HCT116 (cell line): ENCODE data around the gene OR10J1. TPM values are rescaled to one million over a fixed set of nuclear protein-coding genes. Genes with fewer than 3 reads are reported as not detected.

ENCODE experiments used
- ATAC-seq: fragments of 200-7000 bp; cut with Tn5 transposase; 2 replicates; pipeline ENCODE4 v1.9.1; 2020; ENCODE audit warnings: mild to moderate bottlenecking, moderate library complexity
- BruUV-seq: library from RNA; stranded (reverse); fragments of 400-500 nt; replicated peaks from 2 replicates; lab custom pipeline; 2021; lab: Mats Ljungman, UMichigan
- CTCF ChIA-PET: fragments of 300-600 bp; sonication (Branson Sonifier 250); formaldehyde crosslinking; loops from one replicate; lab custom pipeline; 2021; ENCODE audit warnings: antibody characterized with exemption; lab: Charles Lee
- POLR2A ChIA-PET: fragments of 300-600, 350-600 bp; sonication (Branson Sonifier 250); formaldehyde crosslinking; loops from one replicate; lab custom pipeline; 2021; ENCODE audit warnings: antibody characterized with exemption; lab: Charles Lee
- RAD21 ChIA-PET, 2 experiments: fragments of 300-600 bp; sonication (Branson Sonifier 250); formaldehyde crosslinking; loops; one replicate each; lab custom pipeline; 2023; ENCODE audit warnings: low total read pairs in 2 of 2; ENCODE audit not compliant: uncharacterized antibody in 2 of 2, unreplicated experiment in 2 of 2, low non-redundant PET in 1 of 2; lab: Charles Lee
- DNase-seq: peaks from one replicate; pipeline ENCODE4 v3.0.0-alpha.2; 2010; ENCODE audit warnings: low read depth, low spot score
- H2AFZ ChIP-seq: fragments of 200-600 bp; shearing (Covaris generic), sonication (generic); 2 replicates; pipeline ENCODE4 v1.6.1; 2017; ENCODE audit warnings: low read depth, mixed run types, mixed read lengths, antibody characterized with exemption, low read length; ENCODE audit not compliant: poor library complexity, severe bottlenecking
- H3K27ac ChIP-seq: 2 replicates; pipeline ENCODE4 v1.5.1; 2012; ENCODE audit warnings: low read depth, low read length
- H3K27me3 ChIP-seq: fragments of 200-600 bp; sonication (generic); 2 replicates; pipeline ENCODE4 v1.6.1; 2016; ENCODE audit warnings: mixed run types, low read length, mixed read lengths; ENCODE audit not compliant: insufficient read depth
- H3K36me3 ChIP-seq, 2 experiments: fragments of 200-500 bp in 1 of 2; fragments of 200-600 bp in 1 of 2; sonication (Bioruptor generic) in 1 of 2; sonication (generic) in 1 of 2; 2 replicates each; pipeline versions ENCODE4 v1.5.1 to v1.6.1; 2014 to 2016; ENCODE audit warnings: low read length in 2 of 2, inconsistent platforms in 1 of 2, mixed read lengths in 1 of 2, mixed run types in 1 of 2; ENCODE audit not compliant: insufficient read depth in 2 of 2, control insufficient read depth in 1 of 2
- H3K4me1 ChIP-seq, 2 experiments: fragments of 200-600 bp in 1 of 2; sonication (generic) in 1 of 2; 2 replicates each; pipeline versions ENCODE4 v1.5.1 to v1.6.1; 2012 to 2017; ENCODE audit warnings: low read length in 2 of 2, inconsistent platforms in 1 of 2, mild to moderate bottlenecking in 1 of 2, mixed read lengths in 1 of 2, mixed run types in 1 of 2, moderate library complexity in 1 of 2; ENCODE audit not compliant: insufficient read depth in 2 of 2, control insufficient read depth in 1 of 2
- H3K4me2 ChIP-seq: fragments of 200-600 bp; sonication (generic); 2 replicates; pipeline ENCODE4 v1.6.1; 2017; ENCODE audit warnings: mixed run types, low read length, mixed read lengths
- H3K4me3 ChIP-seq, 2 experiments: fragments of 200-600 bp in 1 of 2; sonication (generic) in 1 of 2; replicated peaks in 1 of 2; 2 replicates each; pipeline ENCODE4 v1.5.1; 2011 to 2016; ENCODE audit warnings: low read length in 2 of 2, control low read depth in 1 of 2, low read depth in 1 of 2, mild to moderate bottlenecking in 1 of 2, mixed read lengths in 1 of 2, mixed run types in 1 of 2
- H3K79me2 ChIP-seq: fragments of 200-600 bp; sonication (generic); 2 replicates; pipeline ENCODE4 v1.6.1; 2017; ENCODE audit warnings: mild to moderate bottlenecking, mixed run types, low read length, moderate library complexity, mixed read lengths; ENCODE audit not compliant: insufficient read depth
- H3K9ac ChIP-seq: fragments of 200-600 bp; sonication (generic); 2 replicates; pipeline ENCODE4 v1.6.1; 2016; ENCODE audit warnings: low read length, mixed read lengths
- H3K9me2 ChIP-seq: fragments of 200-600 bp; sonication (generic), shearing (Covaris generic); 2 replicates; pipeline ENCODE4 v1.6.1; 2017; ENCODE audit warnings: mixed run types, mild to moderate bottlenecking, moderate library complexity; ENCODE audit not compliant: insufficient read depth
- H3K9me3 ChIP-seq, 2 experiments: fragments of 200-500 bp in 1 of 2; fragments of 200-600 bp in 1 of 2; sonication (Bioruptor generic) in 1 of 2; sonication (generic) in 1 of 2; 2 replicates each; pipeline ENCODE4 v1.6.1; 2014 to 2017; ENCODE audit warnings: low read length in 2 of 2, mixed read lengths in 2 of 2, inconsistent platforms in 1 of 2, low read depth in 1 of 2, mild to moderate bottlenecking in 1 of 2, mixed run types in 1 of 2, moderate library complexity in 1 of 2; ENCODE audit not compliant: control insufficient read depth in 1 of 2, insufficient read depth in 1 of 2
- H4K20me1 ChIP-seq: fragments of 200-600 bp; sonication (generic), shearing (Covaris generic); 2 replicates; pipeline ENCODE4 v1.6.1; 2017; ENCODE audit warnings: mixed run types, mild to moderate bottlenecking, moderate library complexity; ENCODE audit not compliant: insufficient read depth
- CBX3 ChIP-seq: IDR thresholded peaks from 2 replicates; pipeline ENCODE4 v1.6.1; 2012; ENCODE audit warnings: low read depth
- EGR1 ChIP-seq: IDR thresholded peaks from 2 replicates; pipeline ENCODE4 v1.6.1; 2012; ENCODE audit warnings: low read depth
- ELF1 ChIP-seq: IDR thresholded peaks from 2 replicates; pipeline ENCODE4 v1.6.1; 2012; ENCODE audit warnings: low read depth, borderline replicate concordance
- EZH2 ChIP-seq: fragments of 200-600 bp; sonication (generic); IDR thresholded peaks from 2 replicates; pipeline ENCODE4 v1.6.1; 2017; ENCODE audit warnings: antibody characterized with exemption, mixed run types
- EZH2phosphoT487 ChIP-seq: fragments of 200-600 bp; IDR thresholded peaks from 2 replicates; pipeline ENCODE4 v1.6.1; 2018; ENCODE audit warnings: antibody characterized with exemption, borderline replicate concordance
- FOSL1 ChIP-seq: IDR thresholded peaks from 2 replicates; pipeline ENCODE4 v1.6.1; 2012; ENCODE audit warnings: low read depth
- MAX ChIP-seq: IDR thresholded peaks from 2 replicates; pipeline ENCODE4 v1.6.1; 2012
- POLR2A ChIP-seq: IDR thresholded peaks from 2 replicates; pipeline ENCODE4 v1.7.0; 2011; ENCODE audit warnings: borderline replicate concordance; ENCODE audit not compliant: insufficient read depth, insufficient read length; ENCODE audit errors: extremely low read depth
- POLR2AphosphoS5 ChIP-seq: IDR thresholded peaks from 2 replicates; pipeline ENCODE4 v1.6.1; 2011; ENCODE audit warnings: mild to moderate bottlenecking, low read depth, low read length, moderate library complexity
- RAD21 ChIP-seq: IDR thresholded peaks from 2 replicates; pipeline ENCODE4 v1.6.1; 2012; ENCODE audit warnings: low read depth, mild to moderate bottlenecking
- REST ChIP-seq: IDR thresholded peaks from 2 replicates; pipeline ENCODE4 v1.6.1; 2012; ENCODE audit warnings: low read depth
- SIN3A ChIP-seq: IDR thresholded peaks from 2 replicates; pipeline ENCODE4 v1.6.1; 2012; ENCODE audit warnings: low read depth
- SP1 ChIP-seq: IDR thresholded peaks from 2 replicates; pipeline ENCODE4 v1.6.1; 2012; ENCODE audit warnings: low read depth
- SRF ChIP-seq: IDR thresholded peaks from 2 replicates; pipeline ENCODE4 v1.6.1; 2012; ENCODE audit warnings: low read depth
- ZNF274 ChIP-seq: fragments of 200-500 bp; sonication (Bioruptor generic); IDR thresholded peaks from 2 replicates; pipeline ENCODE4 v1.6.1; 2014; ENCODE audit warnings: mild to moderate bottlenecking, low read depth, low read length, inconsistent platforms
- intact Hi-C: fragments of 100-400 bp; cut with micrococcal nuclease; formaldehyde crosslinking; loops from 2 replicates; pipeline ENCODE4 v1.10.0; 2022
- total RNA-seq: library from RNA; stranded (reverse); gene quantifications from one replicate; pipeline ENCODE4 v1.2.1, GENCODE V29; 2021; ENCODE audit not compliant: unreplicated experiment
- TF ChIP-seq, protein P1 (sequence below): IDR thresholded peaks from 2 replicates; pipeline ENCODE4 v1.6.1; 2012

OR10J1 gene
- total RNA-seq, 1 experiment from 2014 or later, result not detected

- TF ChIP-seq REST (no peak), POLR2AphosphoS5 (no peak), SP1 (no peak), EZH2phosphoT487 (no peak), SRF (no peak)
Measured at GRCh38 chr1:159406821-159407220, 32.7 kb upstream of the OR10J1 start (continued).

- no peaks in the 10 kb centered on the region for H3K4me1 ChIP-seq
- POLR2A ChIA-PET, result no interaction called here
- no peak for TF ChIP-seq EZH2
- no peak for TF ChIP-seq ELF1
- no peak for TF ChIP-seq CBX3
- no peak for TF ChIP-seq MAX
- no peak for TF ChIP-seq SIN3A
- TF ChIP-seq REST, result no peak
- no peak for TF ChIP-seq ZNF274
- TF ChIP-seq POLR2A, result no peak
- TF ChIP-seq, protein P1, sequence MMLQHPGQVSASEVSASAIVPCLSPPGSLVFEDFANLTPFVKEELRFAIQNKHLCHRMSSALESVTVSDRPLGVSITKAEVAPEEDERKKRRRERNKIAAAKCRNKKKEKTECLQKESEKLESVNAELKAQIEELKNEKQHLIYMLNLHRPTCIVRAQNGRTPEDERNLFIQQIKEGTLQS, result no peak
- TF ChIP-seq FOSL1, result no peak
- TF ChIP-seq SRF, result no peak
- TF ChIP-seq SP1, result no peak
- TF ChIP-seq EGR1, result no peak
- no peak for TF ChIP-seq POLR2AphosphoS5
- no peak for TF ChIP-seq RAD21
- H4K20me1 ChIP-seq, result no peaks in the 10 kb centered on the region
- H3K9me2 ChIP-seq, result no peaks in the 10 kb centered on the region
- no TSS peak for BruUV-seq
- RAD21 ChIA-PET, result no interaction called here
- no peak overlapping the region for H2AFZ ChIP-seq
- intact Hi-C loops, result no loop called here
- no peaks in the 10 kb centered on the region for H3K79me2 ChIP-seq
- no peak overlapping the region for H3K27ac ChIP-seq
- H3K9ac ChIP-seq, result no peak overlapping the region
- no peak overlapping the region for H3K4me3 ChIP-seq
- ATAC-seq (no peak), DNase-seq (no peak)
- CTCF ChIA-PET, result no interaction called here
- H3K27me3 ChIP-seq, result no peaks in the 10 kb centered on the region
- H3K4me2 ChIP-seq, result no peak overlapping the region
- H3K9me3 ChIP-seq, result no peaks in the 10 kb centered on the region
- H3K36me3 ChIP-seq, result no peaks in the 10 kb centered on the region
Measured at GRCh38 chr1:159408862-159409400, 30.6 kb upstream of the OR10J1 start.
